ENCODE measurements around the gene RABGEF1.

DNA sequence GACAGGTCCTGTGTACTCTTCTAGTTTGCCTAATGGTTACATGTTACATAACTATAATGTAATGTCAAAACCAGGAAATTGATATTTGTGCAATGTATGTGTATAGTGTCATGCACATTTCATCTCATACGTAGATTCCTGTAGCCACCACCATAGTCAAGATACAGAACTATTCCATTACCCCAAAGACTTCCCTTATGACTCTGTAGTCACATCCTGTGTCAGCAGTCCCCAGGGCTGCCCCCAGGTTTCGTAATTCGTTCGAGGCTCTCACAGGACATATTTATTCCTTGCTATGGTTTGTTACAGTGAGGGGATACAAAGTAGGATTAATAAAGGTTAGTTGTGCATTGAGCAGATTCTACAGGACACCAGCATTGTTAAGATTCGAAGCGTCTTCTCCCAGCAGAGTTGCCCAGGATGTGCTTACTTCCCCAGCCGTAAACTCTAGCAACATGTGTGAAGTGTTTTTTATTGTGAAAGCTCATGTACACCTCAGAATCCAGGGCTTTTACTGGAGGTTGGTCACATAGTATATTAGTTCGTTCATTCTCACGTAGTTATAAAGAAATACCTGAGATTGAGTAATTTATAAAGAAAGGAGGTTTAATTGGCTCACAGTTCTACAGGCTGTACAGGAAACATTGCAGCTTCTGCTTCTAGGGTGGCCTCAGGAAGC, 18.6 kb downstream of the RABGEF1 start:
- TF ChIP-seq ZBTB1 (CRISPR knock-in tag; IDR thresholded peaks at IDR 0.05; ENCODE audit: borderline replicate concordance, low read depth): no peak
- TF ChIP-seq, protein P1, sequence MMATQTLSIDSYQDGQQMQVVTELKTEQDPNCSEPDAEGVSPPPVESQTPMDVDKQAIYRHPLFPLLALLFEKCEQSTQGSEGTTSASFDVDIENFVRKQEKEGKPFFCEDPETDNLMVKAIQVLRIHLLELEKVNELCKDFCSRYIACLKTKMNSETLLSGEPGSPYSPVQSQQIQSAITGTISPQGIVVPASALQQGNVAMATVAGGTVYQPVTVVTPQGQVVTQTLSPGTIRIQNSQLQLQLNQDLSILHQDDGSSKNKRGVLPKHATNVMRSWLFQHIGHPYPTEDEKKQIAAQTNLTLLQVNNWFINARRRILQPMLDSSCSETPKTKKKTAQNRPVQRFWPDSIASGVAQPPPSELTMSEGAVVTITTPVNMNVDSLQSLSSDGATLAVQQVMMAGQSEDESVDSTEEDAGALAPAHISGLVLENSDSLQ (IDR thresholded peaks at IDR 0.05): no peak
- TF ChIP-seq, protein P2, sequence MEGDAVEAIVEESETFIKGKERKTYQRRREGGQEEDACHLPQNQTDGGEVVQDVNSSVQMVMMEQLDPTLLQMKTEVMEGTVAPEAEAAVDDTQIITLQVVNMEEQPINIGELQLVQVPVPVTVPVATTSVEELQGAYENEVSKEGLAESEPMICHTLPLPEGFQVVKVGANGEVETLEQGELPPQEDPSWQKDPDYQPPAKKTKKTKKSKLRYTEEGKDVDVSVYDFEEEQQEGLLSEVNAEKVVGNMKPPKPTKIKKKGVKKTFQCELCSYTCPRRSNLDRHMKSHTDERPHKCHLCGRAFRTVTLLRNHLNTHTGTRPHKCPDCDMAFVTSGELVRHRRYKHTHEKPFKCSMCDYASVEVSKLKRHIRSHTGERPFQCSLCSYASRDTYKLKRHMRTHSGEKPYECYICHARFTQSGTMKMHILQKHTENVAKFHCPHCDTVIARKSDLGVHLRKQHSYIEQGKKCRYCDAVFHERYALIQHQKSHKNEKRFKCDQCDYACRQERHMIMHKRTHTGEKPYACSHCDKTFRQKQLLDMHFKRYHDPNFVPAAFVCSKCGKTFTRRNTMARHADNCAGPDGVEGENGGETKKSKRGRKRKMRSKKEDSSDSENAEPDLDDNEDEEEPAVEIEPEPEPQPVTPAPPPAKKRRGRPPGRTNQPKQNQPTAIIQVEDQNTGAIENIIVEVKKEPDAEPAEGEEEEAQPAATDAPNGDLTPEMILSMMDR (IDR thresholded peaks at IDR 0.05 in 2 of 3, conservative IDR thresholded peaks at IDR 0.05 in 1 of 3; ENCODE audit: insufficient read depth in 2 of 3, low read depth in 1 of 3, low read length in 3 of 3): no peak
- TF ChIP-seq TAF1 (IDR thresholded peaks at IDR 0.05; ENCODE audit: control insufficient read depth, extremely low read depth, insufficient read depth, low read length, severe bottlenecking): no peak
- no peak for TF ChIP-seq IRF2 (CRISPR knock-in tag; IDR thresholded peaks at IDR 0.05)
- TF ChIP-seq NONO (IDR thresholded peaks at IDR 0.05; ENCODE audit: low read depth in 2 of 2, low read length in 1 of 2): no peak
- no peak for TF ChIP-seq CHD2 (IDR thresholded peaks at IDR 0.05; ENCODE audit: low read depth, low read length)
- no peak for TF ChIP-seq CCNT2 (IDR thresholded peaks at IDR 0.05; ENCODE audit: borderline replicate concordance, extremely low read depth, insufficient read length, low read depth, low read length)
- TF ChIP-seq SAP30 (IDR thresholded peaks at IDR 0.05; ENCODE audit: borderline replicate concordance, insufficient read depth, low read depth, low read length, poor library complexity, severe bottlenecking): no peak
- no peak for TF ChIP-seq NCOR1 (IDR thresholded peaks at IDR 0.05)
- TF ChIP-seq HDAC2 (IDR thresholded peaks at IDR 0.05): no peak
- TF ChIP-seq, protein P3, sequence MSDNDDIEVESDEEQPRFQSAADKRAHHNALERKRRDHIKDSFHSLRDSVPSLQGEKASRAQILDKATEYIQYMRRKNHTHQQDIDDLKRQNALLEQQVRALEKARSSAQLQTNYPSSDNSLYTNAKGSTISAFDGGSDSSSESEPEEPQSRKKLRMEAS (CRISPR knock-in tag; IDR thresholded peaks at IDR 0.05): no peak
- no peak for TF ChIP-seq HDAC1 (IDR thresholded peaks at IDR 0.05)
